Breast epithelium (tissue), 4 donors: Measurements from ENCODE around the gene STX8. TPM values are rescaled to one million over a fixed set of nuclear protein-coding genes. Genes with fewer than 3 reads are reported as not detected.

Experiments
- DNase-seq, 2 donors: peaks; one replicate each; pipeline ENCODE4 v3.0.0-alpha.2; 2019; ENCODE audit warnings: low spot score in 2 of 2
- H3K27ac ChIP-seq, 2 donors: fragments of 200-600 bp; sonication (generic) in 1 of 2; one replicate each; pipeline ENCODE4 v1.5.1; 2016 to 2019; ENCODE audit warnings: mild to moderate bottlenecking in 1 of 2
- H3K27me3 ChIP-seq, 2 donors: fragments of 200-600 bp; sonication (generic) in 1 of 2; one replicate each; pipeline versions ENCODE4 v1.5.1 to v1.6.0; 2017 to 2019; ENCODE audit warnings: control low read depth in 1 of 2, mild to moderate bottlenecking in 1 of 2
- H3K36me3 ChIP-seq: fragments of 200-600 bp; one replicate; pipeline ENCODE4 v1.5.1; 2019
- H3K4me1 ChIP-seq, 2 donors: fragments of 200-600 bp; sonication (generic); one replicate each; pipeline ENCODE4 v1.5.1; 2016 to 2019; ENCODE audit warnings: control low read depth in 1 of 2
- H3K4me3 ChIP-seq, 3 donors: fragments of 200-600 bp; sonication (generic); 1 replicate in 2 of 3; 2 replicates in 1 of 3; pipeline ENCODE4 v1.5.1; 2016 to 2019; ENCODE audit warnings: mild to moderate bottlenecking in 3 of 3, moderate library complexity in 2 of 3
- H3K9me3 ChIP-seq, 2 donors: fragments of 200-600 bp; sonication (generic) in 1 of 2; one replicate each; pipeline ENCODE4 v1.5.1; 2016 to 2019; ENCODE audit warnings: control low read depth in 1 of 2
- POLR2A ChIP-seq: fragments of 450-650 bp; IDR thresholded peaks from one replicate; pipeline ENCODE4 v1.6.1; 2016; ENCODE audit warnings: antibody characterized with exemption, mild to moderate bottlenecking, moderate library complexity
- POLR2AphosphoS5 ChIP-seq, 3 donors: sonication (generic); formaldehyde crosslinking; IDR thresholded peaks; one replicate each; pipeline ENCODE4 v1.6.1; 2017; ENCODE audit warnings: antibody characterized with exemption in 3 of 3
- intact Hi-C: fragments of 100-400 bp; cut with DNase I; formaldehyde crosslinking; loops from one replicate; pipeline ENCODE4 v1.15.1; 2023; ENCODE audit warnings: low total_unique reads
- total RNA-seq, 3 donors: library from RNA; depleted of rRNA; stranded (reverse); fragments of >200 nt; gene quantifications; one replicate each; pipeline ENCODE4 v1.1.0, GENCODE V29; 2016
- TF ChIP-seq, protein P1 (sequence below), 3 donors: fragments of 450-650 bp; IDR thresholded peaks; one replicate each; pipeline ENCODE4 v1.5.1; 2016 to 2017; ENCODE audit warnings: antibody characterized with exemption in 3 of 3, mild to moderate bottlenecking in 3 of 3, moderate library complexity in 3 of 3

Gene STX8
- total RNA-seq, 3 donors from 2014 or later, result 54.1 to 101 (median 60.4) TPM

DNA sequence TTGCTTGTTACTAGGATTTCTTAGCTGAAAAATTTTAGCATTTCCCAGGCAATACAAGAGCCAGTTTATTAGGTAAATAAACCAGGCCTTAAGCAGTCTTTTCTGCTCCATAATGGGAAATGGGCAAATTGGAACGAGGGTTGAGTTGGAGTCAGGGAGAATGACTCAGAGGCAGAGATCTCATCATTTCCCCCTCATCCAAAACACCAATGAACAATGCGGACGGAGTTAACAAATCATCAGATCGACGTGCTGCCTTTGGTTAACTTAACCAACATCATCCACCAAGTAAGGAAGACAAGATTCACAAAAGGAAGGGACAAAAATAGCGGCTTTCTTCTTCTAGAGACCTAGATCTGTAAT is 243.5 kb downstream of the STX8 start:
- H3K27ac ChIP-seq, result no peak overlapping the region
- H3K36me3 ChIP-seq, result no peaks in the 10 kb centered on the region
- DNase-seq, result no peak
- TF ChIP-seq POLR2AphosphoS5 (IDR thresholded peaks at IDR 0.05) (no peak), POLR2A (no peak)
- TF ChIP-seq, protein P1, sequence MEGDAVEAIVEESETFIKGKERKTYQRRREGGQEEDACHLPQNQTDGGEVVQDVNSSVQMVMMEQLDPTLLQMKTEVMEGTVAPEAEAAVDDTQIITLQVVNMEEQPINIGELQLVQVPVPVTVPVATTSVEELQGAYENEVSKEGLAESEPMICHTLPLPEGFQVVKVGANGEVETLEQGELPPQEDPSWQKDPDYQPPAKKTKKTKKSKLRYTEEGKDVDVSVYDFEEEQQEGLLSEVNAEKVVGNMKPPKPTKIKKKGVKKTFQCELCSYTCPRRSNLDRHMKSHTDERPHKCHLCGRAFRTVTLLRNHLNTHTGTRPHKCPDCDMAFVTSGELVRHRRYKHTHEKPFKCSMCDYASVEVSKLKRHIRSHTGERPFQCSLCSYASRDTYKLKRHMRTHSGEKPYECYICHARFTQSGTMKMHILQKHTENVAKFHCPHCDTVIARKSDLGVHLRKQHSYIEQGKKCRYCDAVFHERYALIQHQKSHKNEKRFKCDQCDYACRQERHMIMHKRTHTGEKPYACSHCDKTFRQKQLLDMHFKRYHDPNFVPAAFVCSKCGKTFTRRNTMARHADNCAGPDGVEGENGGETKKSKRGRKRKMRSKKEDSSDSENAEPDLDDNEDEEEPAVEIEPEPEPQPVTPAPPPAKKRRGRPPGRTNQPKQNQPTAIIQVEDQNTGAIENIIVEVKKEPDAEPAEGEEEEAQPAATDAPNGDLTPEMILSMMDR (IDR thresholded peaks at IDR 0.05), result no peak
- no peaks in the 10 kb centered on the region for H3K4me1 ChIP-seq
- intact Hi-C loops, result no loop called here
- H3K27me3 ChIP-seq, result no peaks in the 10 kb centered on the region
- H3K9me3 ChIP-seq, result peaks cover 10 to 13% of the 10 kb centered on the region in 2 donors
- H3K4me3 ChIP-seq, result no peak overlapping the region

DNA sequence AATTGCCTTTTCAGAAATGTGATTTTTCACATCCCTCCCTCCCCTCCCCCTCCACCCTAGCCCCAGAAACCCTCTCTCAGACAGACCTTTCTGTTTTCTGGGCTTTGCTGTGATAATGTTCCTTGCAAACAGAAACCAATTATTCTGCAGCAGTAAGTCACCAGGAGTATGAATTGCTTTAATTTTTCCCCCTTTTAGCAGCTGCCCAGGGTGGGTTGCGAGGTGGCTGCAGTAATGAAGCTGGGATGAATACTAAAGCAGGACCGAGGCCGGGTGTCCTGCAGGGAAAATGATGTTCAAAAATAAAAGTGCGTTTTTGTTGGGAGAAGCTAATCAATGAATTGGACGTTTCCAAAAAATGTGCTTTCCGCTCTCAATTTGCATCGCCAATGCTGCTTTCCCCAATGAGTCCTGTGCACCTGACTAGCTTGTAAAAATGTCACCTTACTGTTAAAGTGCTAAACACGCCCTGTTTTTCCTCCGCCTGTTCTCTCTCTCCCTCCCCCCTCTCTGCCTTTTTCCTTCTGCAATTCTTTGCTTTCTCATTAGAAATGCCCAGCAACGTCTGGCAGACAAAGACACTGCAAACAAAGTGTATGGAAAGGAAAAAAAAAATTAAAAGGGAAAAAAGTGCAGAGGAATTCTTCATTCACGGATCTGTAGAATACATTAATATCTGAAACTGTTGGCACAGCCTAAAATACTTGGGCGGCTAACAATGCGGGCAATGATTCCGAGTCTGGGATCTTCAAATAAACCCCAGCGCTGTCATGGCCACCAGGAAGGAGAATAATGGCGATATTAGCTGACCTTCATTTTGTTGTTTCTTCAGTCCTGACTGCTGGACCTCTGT is 244.1 kb downstream of the STX8 start:
- Histone ChIP-seq H3K4me1 (no peaks in the 10 kb centered on the region), H3K27ac (no peak overlapping the region), H3K4me3 (no peak overlapping the region), H3K36me3 (no peaks in the 10 kb centered on the region), H3K27me3 (no peaks in the 10 kb centered on the region), H3K9me3 (peaks cover 10 to 13% of the 10 kb centered on the region in 2 donors)
- DNase-seq, result no peak
- TF ChIP-seq POLR2AphosphoS5 (IDR thresholded peaks at IDR 0.05) (no peak), POLR2A (no peak)
- TF ChIP-seq, protein P1 (IDR thresholded peaks at IDR 0.05), result no peak
- intact Hi-C loops, result no loop called here

DNA sequence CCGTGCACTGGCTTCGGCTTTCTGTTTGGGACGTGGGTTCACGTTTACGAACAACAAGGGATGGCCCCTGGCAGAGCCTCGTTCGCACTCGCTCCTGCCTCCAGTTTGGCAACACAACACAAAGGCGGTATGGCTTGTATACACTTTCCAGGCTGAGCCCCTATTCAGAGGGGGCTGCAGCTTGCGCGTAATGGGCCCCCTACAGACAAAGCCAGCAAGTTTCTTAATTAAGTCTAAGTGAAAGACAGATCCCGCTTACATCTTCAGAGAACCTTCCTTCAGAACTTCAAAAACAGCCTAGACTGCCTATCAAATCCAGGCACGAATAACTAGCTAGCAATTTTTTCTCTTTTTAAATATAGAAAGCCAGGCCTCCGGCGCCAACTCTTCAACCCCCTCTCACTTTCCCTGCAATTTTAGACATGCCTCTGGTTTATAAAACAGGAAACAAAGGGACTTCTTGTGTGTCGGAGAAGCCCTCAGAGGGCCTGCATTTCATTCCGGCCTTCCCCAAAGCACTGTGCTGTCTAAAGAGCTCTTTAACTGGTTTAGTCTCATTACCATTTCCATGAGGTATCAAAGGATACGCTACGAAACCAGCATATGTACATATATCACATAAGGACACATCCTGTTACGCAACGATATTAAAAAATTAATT is 244.9 kb downstream of the STX8 start:
- no peak overlapping the region for H3K27ac ChIP-seq
- intact Hi-C loops, result no loop called here
- no peak for DNase-seq
- no peaks in the 10 kb centered on the region for H3K4me1 ChIP-seq
- H3K4me3 ChIP-seq, result no peak overlapping the region
- H3K9me3 ChIP-seq, result peaks cover 9 to 10% of the 10 kb centered on the region in 2 donors
- no peaks in the 10 kb centered on the region for H3K27me3 ChIP-seq
- no peak for TF ChIP-seq POLR2A
- no peak for TF ChIP-seq POLR2AphosphoS5 (IDR thresholded peaks at IDR 0.05)
- no peaks in the 10 kb centered on the region for H3K36me3 ChIP-seq

DNA sequence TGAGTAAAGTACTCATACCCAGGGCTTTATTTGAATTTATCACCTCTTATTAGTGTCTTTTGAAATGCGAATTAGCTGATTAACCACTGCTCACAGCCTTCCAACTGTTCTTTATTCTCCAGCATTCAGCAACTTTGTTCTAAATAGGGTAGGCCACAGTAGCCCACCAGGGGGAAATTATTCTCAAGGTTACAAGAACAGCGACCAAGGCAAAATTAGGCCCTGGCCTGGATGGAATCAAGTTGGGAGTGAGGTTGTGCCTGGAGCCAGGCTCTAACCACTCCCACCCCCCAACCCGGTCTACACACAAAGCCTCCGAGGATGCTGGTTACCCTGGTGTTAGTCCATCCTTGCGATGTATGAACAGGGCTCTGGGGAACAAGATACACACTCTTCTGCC is 245.5 kb downstream of the STX8 start:
- Histone ChIP-seq H3K27ac (no peak overlapping the region), H3K9me3 (peaks cover 7% of the 10 kb centered on the region in 2 donors), H3K4me1 (no peaks in the 10 kb centered on the region), H3K36me3 (no peaks in the 10 kb centered on the region), H3K4me3 (no peak overlapping the region), H3K27me3 (no peaks in the 10 kb centered on the region)
- intact Hi-C loops, result no loop called here
- no peak for DNase-seq
- TF ChIP-seq POLR2A (no peak), POLR2AphosphoS5 (IDR thresholded peaks at IDR 0.05) (no peak)
- TF ChIP-seq, protein P1 (IDR thresholded peaks at IDR 0.05), result no peak

DNA sequence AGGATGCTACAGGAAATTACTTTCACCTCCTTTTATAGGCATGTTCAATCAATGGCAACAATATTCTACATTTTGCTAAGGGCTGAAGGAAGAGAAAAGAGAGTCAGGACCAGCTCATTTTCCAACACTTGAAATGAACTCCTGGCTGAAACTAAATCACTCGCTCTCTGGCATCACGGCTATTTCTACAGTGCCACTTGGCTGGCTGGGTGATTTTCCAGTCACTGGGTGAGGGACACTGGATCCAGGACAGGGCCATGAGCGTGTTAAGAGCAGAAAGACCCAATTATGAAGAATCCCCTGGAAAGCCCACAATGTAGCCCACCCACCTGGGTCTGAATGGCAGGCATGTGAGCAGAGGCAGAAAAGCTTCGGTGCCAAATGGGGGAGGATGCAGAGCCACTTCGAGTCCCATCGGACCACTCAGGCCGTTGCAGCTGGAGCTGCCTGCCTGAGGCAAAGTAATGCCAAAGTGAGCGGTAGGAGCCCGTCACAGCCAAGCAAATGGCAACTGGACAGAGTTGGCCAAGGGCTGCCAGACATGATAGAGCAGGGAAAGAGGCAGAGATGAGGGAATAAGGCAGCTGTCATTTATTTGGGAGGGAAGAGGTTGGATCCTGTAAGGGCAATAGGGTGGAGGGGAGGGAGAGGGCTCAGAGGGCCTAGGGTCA is 246.2 kb downstream of the STX8 start:
- Histone ChIP-seq H3K27ac (no peak overlapping the region), H3K4me1 (no peaks in the 10 kb centered on the region), H3K9me3 (no peaks in the 10 kb centered on the region), H3K27me3 (no peaks in the 10 kb centered on the region), H3K4me3 (no peak overlapping the region), H3K36me3 (no peaks in the 10 kb centered on the region)
- DNase-seq, result no peak
- TF ChIP-seq POLR2A, result no peak
- intact Hi-C loops, result no loop called here

DNA sequence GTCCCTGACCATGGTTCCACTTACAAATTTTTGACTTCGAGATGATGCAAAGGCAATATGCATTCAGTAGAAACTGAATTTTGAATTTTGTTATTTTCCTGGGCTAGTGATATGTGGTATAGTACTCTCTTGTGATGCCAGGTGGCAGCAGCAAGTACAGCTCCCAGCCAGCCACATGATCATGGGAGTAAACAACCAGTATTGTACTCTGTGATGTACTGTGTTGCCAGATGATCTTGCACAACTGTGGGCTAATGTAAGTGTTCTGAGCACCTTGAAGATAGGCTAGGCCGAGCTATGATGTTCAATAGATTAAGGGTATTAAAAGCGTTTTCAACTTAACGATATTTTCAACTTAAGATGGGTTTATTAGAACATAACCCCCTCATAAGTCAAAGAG is 250.8 kb downstream of the STX8 start:
- Histone ChIP-seq H3K27ac (no peak overlapping the region), H3K36me3 (no peaks in the 10 kb centered on the region), H3K4me3 (no peak overlapping the region), H3K27me3 (no peaks in the 10 kb centered on the region), H3K4me1 (no peaks in the 10 kb centered on the region), H3K9me3 (no peaks in the 10 kb centered on the region)
- intact Hi-C loops, result no loop called here
- no peak for DNase-seq
- no peak for TF ChIP-seq POLR2AphosphoS5 (IDR thresholded peaks at IDR 0.05)
